HEK293 (cell line): ENCODE measurements around the gene WDCP.

Experiments
- CTCF ChIA-PET: fragments of 350-600 bp; formaldehyde crosslinking; extraction: SDS; loops from one replicate; lab custom pipeline; 2021; ENCODE audit warnings: antibody characterized with exemption; lab: Yijun Ruan, JAX
- POLR2A ChIA-PET: fragments of 300-600 bp; formaldehyde crosslinking; extraction: SDS; loops from one replicate; lab custom pipeline; 2020; ENCODE audit warnings: antibody characterized with exemption, inconsistent platforms; lab: Yijun Ruan, JAX
- H3K27ac ChIP-seq: fragments of 200-500 bp; sonication (Bioruptor generic); 2 replicates; pipeline ENCODE4 v1.5.1; 2014; ENCODE audit warnings: low read depth, low read length, control low read depth, inconsistent platforms; ENCODE audit errors: extremely low read depth
- H3K36me3 ChIP-seq, 2 experiments: fragments of 200-500 bp in 1 of 2; sonication (Bioruptor generic) in 1 of 2; 1 replicate in 1 of 2; 2 replicates in 1 of 2; pipeline ENCODE4 v1.5.1; 2014 to 2017; ENCODE audit warnings: inconsistent platforms in 2 of 2, low read length in 2 of 2; ENCODE audit not compliant: control insufficient read depth in 2 of 2, insufficient read depth in 1 of 2
- H3K4me1 ChIP-seq: fragments of 200-500 bp; sonication (Bioruptor generic); 2 replicates; pipeline ENCODE4 v1.5.1; 2014; ENCODE audit warnings: mild to moderate bottlenecking, low read length, inconsistent platforms; ENCODE audit not compliant: control insufficient read depth, insufficient read depth
- H3K4me3 ChIP-seq: 2 replicates; pipeline ENCODE4 v1.5.1; 2011; ENCODE audit warnings: low read depth, mild to moderate bottlenecking, control low read depth, low read length, moderate library complexity
- H3K9me3 ChIP-seq: fragments of 200-500 bp; sonication (Bioruptor generic); 2 replicates; pipeline ENCODE4 v1.5.1; 2014; ENCODE audit warnings: low read depth, low read length, inconsistent platforms; ENCODE audit not compliant: control insufficient read depth, insufficient read depth
- BCL11A ChIP-seq: fragments of 450-650 bp; formaldehyde crosslinking; IDR thresholded peaks from 2 replicates; pipeline ENCODE4 v1.5.1; 2016; ENCODE audit warnings: low read depth, missing biosample characterization, missing genetic modification characterization
- GFI1B ChIP-seq: fragments of 450-650 bp; formaldehyde crosslinking; IDR thresholded peaks from 2 replicates; pipeline ENCODE4 v1.5.1; 2016; ENCODE audit warnings: missing biosample characterization, missing genetic modification characterization
- KLF8 ChIP-seq: fragments of 450-650 bp; formaldehyde crosslinking; IDR thresholded peaks from 2 replicates; pipeline ENCODE4 v1.5.1; 2016; ENCODE audit warnings: missing biosample characterization, missing genetic modification characterization
- MZF1 ChIP-seq: fragments of 450-650 bp; formaldehyde crosslinking; IDR thresholded peaks from 2 replicates; pipeline ENCODE4 v1.5.1; 2017; ENCODE audit warnings: missing biosample characterization, missing genetic modification characterization, borderline replicate concordance
- ZFP3 ChIP-seq: fragments of 450-650 bp; formaldehyde crosslinking; IDR thresholded peaks from 2 replicates; pipeline ENCODE4 v1.5.1; 2016; ENCODE audit warnings: low read depth, missing biosample characterization, missing genetic modification characterization
- ZNF544 ChIP-seq: fragments of 450-650 bp; formaldehyde crosslinking; IDR thresholded peaks from 2 replicates; pipeline ENCODE4 v1.5.0; 2017; ENCODE audit warnings: missing biosample characterization, missing genetic modification characterization
- ZNF610 ChIP-seq: fragments of 450-650 bp; formaldehyde crosslinking; IDR thresholded peaks from 2 replicates; pipeline ENCODE4 v1.5.1; 2016; ENCODE audit warnings: missing biosample characterization, missing genetic modification characterization, borderline replicate concordance
- ZNF623 ChIP-seq: fragments of 450-650 bp; formaldehyde crosslinking; IDR thresholded peaks from 2 replicates; pipeline ENCODE4 v1.5.1; 2016; ENCODE audit warnings: missing biosample characterization, missing genetic modification characterization
- ZSCAN16 ChIP-seq: fragments of 450-650 bp; formaldehyde crosslinking; IDR thresholded peaks from 2 replicates; pipeline ENCODE4 v1.5.1; 2016; ENCODE audit warnings: missing biosample characterization, missing genetic modification characterization
- TF ChIP-seq, protein P1 (sequence below): fragments of 450-650 bp; formaldehyde crosslinking; IDR thresholded peaks from 2 replicates; pipeline ENCODE4 v1.5.1; 2016; ENCODE audit warnings: missing biosample characterization, missing genetic modification characterization, borderline replicate concordance
- TF ChIP-seq, protein P2 (sequence below): fragments of 450-650 bp; formaldehyde crosslinking; IDR thresholded peaks from 2 replicates; pipeline ENCODE4 v1.5.1; 2016; ENCODE audit warnings: missing biosample characterization, missing genetic modification characterization
- TF ChIP-seq, protein P3 (sequence below): fragments of 450-650 bp; formaldehyde crosslinking; IDR thresholded peaks from 2 replicates; pipeline ENCODE4 v1.5.1; 2017; ENCODE audit warnings: missing biosample characterization, missing genetic modification characterization
- TF ChIP-seq, protein P4 (sequence below): fragments of 450-650 bp; formaldehyde crosslinking; conservative IDR thresholded peaks from 2 replicates; pipeline ENCODE4 v1.5.1; 2016; ENCODE audit warnings: low read depth, missing biosample characterization, missing genetic modification characterization
- TF ChIP-seq, protein P5 (sequence below): fragments of 450-650 bp; formaldehyde crosslinking; IDR thresholded peaks from 2 replicates; pipeline ENCODE4 v1.5.1; 2016; ENCODE audit warnings: missing biosample characterization, missing genetic modification characterization
- TF ChIP-seq, protein P6 (sequence below): fragments of 450-650 bp; formaldehyde crosslinking; IDR thresholded peaks from 2 replicates; pipeline ENCODE4 v1.5.1; 2016; ENCODE audit warnings: missing biosample characterization, missing genetic modification characterization

Gene WDCP

DNA sequence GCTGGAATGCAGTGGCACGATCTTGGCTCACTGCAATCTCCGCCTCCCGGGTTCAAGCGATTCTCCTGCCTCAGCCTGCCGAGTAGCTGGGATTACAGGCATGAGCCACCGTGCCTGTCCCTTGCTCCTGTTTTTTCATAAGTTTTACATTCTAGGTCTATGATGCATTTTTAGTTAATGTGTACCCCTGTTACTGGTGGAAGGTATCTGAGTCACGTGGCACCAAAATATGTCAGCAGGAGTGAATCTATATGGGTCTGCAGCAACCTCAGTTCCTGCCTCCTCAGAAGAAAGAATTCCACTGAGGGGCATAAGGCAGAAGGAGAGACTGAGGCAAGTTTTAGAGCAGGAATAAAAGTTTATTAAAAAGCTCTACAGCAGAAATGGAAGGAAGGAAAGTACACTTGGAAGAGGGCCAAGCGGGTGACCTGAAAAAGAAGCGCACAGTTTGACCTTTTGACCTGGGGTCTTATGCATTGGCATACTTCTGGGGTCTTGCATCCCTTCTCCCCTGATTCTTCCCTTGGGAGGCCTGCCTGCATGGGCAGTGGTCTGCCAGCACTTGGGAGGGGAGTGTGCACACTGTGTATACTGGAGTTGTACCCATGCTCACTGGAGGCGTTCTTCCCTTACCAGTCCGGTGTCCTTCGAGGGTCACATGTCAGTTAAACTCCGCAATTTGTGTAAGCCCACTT is 38.4 kb downstream of the WDCP start (continued):
- TF ChIP-seq, protein P1, sequence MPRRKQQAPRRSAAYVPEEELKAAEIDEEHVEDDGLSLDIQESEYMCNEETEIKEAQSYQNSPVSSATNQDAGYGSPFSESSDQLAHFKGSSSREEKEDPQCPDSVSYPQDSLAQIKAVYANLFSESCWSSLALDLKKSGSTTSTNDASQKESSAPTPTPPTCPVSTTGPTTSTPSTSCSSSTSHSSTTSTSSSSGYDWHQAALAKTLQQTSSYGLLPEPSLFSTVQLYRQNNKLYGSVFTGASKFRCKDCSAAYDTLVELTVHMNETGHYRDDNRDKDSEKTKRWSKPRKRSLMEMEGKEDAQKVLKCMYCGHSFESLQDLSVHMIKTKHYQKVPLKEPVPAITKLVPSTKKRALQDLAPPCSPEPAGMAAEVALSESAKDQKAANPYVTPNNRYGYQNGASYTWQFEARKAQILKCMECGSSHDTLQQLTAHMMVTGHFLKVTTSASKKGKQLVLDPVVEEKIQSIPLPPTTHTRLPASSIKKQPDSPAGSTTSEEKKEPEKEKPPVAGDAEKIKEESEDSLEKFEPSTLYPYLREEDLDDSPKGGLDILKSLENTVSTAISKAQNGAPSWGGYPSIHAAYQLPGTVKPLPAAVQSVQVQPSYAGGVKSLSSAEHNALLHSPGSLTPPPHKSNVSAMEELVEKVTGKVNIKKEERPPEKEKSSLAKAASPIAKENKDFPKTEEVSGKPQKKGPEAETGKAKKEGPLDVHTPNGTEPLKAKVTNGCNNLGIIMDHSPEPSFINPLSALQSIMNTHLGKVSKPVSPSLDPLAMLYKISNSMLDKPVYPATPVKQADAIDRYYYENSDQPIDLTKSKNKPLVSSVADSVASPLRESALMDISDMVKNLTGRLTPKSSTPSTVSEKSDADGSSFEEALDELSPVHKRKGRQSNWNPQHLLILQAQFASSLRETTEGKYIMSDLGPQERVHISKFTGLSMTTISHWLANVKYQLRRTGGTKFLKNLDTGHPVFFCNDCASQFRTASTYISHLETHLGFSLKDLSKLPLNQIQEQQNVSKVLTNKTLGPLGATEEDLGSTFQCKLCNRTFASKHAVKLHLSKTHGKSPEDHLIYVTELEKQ (tag by site-specific recombination) = no peak
- no peak for TF ChIP-seq ZNF544
- TF ChIP-seq, protein P2, sequence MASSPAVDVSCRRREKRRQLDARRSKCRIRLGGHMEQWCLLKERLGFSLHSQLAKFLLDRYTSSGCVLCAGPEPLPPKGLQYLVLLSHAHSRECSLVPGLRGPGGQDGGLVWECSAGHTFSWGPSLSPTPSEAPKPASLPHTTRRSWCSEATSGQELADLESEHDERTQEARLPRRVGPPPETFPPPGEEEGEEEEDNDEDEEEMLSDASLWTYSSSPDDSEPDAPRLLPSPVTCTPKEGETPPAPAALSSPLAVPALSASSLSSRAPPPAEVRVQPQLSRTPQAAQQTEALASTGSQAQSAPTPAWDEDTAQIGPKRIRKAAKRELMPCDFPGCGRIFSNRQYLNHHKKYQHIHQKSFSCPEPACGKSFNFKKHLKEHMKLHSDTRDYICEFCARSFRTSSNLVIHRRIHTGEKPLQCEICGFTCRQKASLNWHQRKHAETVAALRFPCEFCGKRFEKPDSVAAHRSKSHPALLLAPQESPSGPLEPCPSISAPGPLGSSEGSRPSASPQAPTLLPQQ (tag by site-specific recombination) = no peak
- TF ChIP-seq ZNF623 = no peak
- no peak for TF ChIP-seq BCL11A (tag by site-specific recombination)
- no peak for TF ChIP-seq MZF1 (tag by site-specific recombination)
- TF ChIP-seq ZFP3 (tag by site-specific recombination) = no peak
- TF ChIP-seq KLF8 = no peak
- TF ChIP-seq, protein P3, sequence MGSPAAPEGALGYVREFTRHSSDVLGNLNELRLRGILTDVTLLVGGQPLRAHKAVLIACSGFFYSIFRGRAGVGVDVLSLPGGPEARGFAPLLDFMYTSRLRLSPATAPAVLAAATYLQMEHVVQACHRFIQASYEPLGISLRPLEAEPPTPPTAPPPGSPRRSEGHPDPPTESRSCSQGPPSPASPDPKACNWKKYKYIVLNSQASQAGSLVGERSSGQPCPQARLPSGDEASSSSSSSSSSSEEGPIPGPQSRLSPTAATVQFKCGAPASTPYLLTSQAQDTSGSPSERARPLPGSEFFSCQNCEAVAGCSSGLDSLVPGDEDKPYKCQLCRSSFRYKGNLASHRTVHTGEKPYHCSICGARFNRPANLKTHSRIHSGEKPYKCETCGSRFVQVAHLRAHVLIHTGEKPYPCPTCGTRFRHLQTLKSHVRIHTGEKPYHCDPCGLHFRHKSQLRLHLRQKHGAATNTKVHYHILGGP = no peak
- TF ChIP-seq ZSCAN16 (tag by site-specific recombination) = no peak
- TF ChIP-seq, all 188 proteins: peak for 0

DNA sequence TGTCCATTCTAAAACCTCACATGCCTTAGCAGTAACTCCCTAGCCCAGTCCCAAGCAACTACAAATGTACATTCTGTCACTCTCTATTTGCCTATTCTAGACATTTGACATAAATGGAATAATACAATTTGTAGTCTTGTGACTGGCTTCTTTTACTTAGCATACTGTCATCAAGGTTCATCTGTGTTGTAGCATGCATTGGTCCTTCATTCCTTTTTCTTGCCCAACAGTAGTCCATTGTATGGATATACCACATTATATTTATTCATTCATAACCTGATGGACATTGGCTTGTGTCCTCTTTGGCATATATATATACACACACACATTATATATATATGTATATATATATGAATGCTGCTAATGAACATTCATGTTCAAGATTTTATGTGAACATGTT is 39.5 kb downstream of the WDCP start:
- no peak overlapping the region for H3K27ac ChIP-seq
- H3K4me1 ChIP-seq = no peaks in the 10 kb centered on the region
- TF ChIP-seq, protein P4, sequence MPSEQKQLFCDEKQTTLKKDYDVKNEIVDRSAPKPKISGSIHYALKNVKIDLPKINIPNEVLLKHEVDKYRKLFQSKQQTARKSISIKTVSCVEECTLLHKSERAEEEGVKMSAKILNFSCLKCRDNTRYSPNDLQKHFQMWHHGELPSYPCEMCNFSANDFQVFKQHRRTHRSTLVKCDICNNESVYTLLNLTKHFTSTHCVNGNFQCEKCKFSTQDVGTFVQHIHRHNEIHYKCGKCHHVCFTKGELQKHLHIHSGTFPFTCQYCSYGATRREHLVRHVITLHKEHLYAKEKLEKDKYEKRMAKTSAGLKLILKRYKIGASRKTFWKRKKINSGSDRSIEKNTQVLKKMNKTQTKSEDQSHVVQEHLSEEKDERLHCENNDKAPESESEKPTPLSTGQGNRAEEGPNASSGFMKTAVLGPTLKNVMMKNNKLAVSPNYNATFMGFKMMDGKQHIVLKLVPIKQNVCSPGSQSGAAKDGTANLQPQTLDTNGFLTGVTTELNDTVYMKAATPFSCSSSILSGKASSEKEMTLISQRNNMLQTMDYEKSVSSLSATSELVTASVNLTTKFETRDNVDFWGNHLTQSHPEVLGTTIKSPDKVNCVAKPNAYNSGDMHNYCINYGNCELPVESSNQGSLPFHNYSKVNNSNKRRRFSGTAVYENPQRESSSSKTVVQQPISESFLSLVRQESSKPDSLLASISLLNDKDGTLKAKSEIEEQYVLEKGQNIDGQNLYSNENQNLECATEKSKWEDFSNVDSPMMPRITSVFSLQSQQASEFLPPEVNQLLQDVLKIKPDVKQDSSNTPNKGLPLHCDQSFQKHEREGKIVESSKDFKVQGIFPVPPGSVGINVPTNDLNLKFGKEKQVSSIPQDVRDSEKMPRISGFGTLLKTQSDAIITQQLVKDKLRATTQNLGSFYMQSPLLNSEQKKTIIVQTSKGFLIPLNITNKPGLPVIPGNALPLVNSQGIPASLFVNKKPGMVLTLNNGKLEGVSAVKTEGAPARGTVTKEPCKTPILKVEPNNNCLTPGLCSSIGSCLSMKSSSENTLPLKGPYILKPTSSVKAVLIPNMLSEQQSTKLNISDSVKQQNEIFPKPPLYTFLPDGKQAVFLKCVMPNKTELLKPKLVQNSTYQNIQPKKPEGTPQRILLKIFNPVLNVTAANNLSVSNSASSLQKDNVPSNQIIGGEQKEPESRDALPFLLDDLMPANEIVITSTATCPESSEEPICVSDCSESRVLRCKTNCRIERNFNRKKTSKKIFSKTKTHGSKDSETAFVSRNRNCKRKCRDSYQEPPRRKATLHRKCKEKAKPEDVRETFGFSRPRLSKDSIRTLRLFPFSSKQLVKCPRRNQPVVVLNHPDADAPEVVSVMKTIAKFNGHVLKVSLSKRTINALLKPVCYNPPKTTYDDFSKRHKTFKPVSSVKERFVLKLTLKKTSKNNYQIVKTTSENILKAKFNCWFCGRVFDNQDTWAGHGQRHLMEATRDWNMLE = no peak
- TF ChIP-seq, protein P5, sequence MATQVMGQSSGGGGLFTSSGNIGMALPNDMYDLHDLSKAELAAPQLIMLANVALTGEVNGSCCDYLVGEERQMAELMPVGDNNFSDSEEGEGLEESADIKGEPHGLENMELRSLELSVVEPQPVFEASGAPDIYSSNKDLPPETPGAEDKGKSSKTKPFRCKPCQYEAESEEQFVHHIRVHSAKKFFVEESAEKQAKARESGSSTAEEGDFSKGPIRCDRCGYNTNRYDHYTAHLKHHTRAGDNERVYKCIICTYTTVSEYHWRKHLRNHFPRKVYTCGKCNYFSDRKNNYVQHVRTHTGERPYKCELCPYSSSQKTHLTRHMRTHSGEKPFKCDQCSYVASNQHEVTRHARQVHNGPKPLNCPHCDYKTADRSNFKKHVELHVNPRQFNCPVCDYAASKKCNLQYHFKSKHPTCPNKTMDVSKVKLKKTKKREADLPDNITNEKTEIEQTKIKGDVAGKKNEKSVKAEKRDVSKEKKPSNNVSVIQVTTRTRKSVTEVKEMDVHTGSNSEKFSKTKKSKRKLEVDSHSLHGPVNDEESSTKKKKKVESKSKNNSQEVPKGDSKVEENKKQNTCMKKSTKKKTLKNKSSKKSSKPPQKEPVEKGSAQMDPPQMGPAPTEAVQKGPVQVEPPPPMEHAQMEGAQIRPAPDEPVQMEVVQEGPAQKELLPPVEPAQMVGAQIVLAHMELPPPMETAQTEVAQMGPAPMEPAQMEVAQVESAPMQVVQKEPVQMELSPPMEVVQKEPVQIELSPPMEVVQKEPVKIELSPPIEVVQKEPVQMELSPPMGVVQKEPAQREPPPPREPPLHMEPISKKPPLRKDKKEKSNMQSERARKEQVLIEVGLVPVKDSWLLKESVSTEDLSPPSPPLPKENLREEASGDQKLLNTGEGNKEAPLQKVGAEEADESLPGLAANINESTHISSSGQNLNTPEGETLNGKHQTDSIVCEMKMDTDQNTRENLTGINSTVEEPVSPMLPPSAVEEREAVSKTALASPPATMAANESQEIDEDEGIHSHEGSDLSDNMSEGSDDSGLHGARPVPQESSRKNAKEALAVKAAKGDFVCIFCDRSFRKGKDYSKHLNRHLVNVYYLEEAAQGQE (tag by site-specific recombination) = no peak
- TF ChIP-seq ZNF610 (no peak), GFI1B (tag by site-specific recombination) (no peak)
- TF ChIP-seq, protein P6, sequence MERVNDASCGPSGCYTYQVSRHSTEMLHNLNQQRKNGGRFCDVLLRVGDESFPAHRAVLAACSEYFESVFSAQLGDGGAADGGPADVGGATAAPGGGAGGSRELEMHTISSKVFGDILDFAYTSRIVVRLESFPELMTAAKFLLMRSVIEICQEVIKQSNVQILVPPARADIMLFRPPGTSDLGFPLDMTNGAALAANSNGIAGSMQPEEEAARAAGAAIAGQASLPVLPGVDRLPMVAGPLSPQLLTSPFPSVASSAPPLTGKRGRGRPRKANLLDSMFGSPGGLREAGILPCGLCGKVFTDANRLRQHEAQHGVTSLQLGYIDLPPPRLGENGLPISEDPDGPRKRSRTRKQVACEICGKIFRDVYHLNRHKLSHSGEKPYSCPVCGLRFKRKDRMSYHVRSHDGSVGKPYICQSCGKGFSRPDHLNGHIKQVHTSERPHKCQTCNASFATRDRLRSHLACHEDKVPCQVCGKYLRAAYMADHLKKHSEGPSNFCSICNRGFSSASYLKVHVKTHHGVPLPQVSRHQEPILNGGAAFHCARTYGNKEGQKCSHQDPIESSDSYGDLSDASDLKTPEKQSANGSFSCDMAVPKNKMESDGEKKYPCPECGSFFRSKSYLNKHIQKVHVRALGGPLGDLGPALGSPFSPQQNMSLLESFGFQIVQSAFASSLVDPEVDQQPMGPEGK (tag by site-specific recombination) = no peak
- TF ChIP-seq, all 188 proteins: peak for 0

More for the DNA sequence above, 39.5 kb downstream of the WDCP start:
- no peak overlapping the region for H3K4me3 ChIP-seq
- ChIA-PET POLR2A (no interaction called here), CTCF (no interaction called here)
- no peaks in the 10 kb centered on the region; a peak in 1 of 3 replicates for H3K36me3 ChIP-seq
- H3K9me3 ChIP-seq = no peaks in the 10 kb centered on the region
